ENCODE data around the gene CANT1.
A peak's percentile ranks its signal among the peaks of the same experiment; 100 is the strongest.
"Not testable (repeated sequence)": the region's sequence is repeated elsewhere in the genome, so short reads cannot be mapped to it uniquely, and the experiment has no call there.

CANT1 gene

GRCh38 chr17:79038545-79039135 lies 29.1 kb upstream of the CANT1 start:
- FAIRE-seq, result no peak
- no peak for TF ChIP-seq POLR2A (IDR thresholded peaks at IDR 0.05; ENCODE audit: low read depth, low read length)
- no peak for DNase-seq (ENCODE audit: insufficient read length, low spot score)

DNA sequence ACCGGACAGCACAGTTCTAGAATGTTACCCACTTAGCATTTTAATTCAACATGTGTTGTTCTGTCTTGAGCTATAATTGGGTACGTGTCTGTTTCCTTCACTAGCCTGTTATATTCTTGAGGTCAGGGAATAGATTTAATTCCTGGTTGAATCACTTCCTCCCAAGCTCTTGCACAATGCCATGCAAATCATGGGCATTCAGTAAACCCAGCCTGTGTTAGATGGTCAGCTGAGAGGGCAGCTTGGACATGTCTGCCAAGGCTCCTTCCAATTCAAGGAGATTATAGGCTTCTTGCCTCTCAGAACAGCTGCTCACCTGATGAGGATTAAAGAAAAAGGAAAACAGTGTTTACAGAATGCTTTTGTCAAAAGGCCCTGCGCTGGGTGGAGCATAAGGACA lies 27.0 kb upstream of the CANT1 start:
- FAIRE-seq (peak; percentile 66), DNase-seq (ENCODE audit: insufficient read length, low spot score) (peak; percentile 90)
- TF ChIP-seq POLR2A (IDR thresholded peaks at IDR 0.05; ENCODE audit: low read depth, low read length), result no peak

DNA sequence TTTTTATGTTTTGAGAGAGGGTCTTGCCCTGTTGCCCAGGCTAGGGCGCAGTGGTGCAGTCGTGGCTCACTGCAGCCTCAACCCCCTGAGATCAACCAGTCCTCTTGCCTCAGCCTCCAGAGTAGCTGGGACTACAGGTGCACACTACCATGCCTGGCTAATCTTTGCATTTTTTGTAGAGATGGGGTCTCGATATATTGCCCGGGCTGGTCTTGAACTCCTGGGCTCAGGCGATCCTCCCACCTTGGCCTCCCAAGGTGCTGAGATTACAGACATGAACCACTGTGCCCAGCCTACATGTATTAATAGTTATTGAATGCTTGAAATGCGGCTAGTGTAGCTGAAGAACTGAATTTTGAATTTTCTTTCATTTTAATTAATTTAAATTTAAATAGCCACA lies 26.6 kb upstream of the CANT1 start:
- no peak for FAIRE-seq
- DNase-seq (ENCODE audit: insufficient read length, low spot score), result no peak
- no peak for TF ChIP-seq POLR2A (IDR thresholded peaks at IDR 0.05; ENCODE audit: low read depth, low read length)

DNA sequence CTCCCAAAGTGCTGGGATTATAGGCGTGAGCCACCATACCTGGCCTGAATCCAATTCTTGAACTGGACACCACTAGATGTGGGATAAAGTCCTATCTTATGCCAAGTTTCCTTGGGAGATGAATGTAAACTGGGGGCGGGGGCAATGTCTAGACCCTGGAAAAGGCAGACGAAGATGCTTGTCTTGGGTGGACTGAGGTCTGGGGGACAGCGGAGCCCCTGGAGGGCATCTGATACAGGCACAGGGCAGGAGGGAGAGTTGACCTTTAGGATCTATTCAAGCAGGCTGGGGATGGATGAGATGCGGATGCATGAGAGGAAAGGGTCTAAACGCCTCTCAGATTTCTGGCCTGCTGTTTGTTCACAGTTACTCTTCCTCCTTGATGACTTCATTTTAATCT lies 26.1 kb upstream of the CANT1 start:
- no peak for TF ChIP-seq POLR2A (IDR thresholded peaks at IDR 0.05; ENCODE audit: low read depth, low read length)
- no peak for FAIRE-seq
- DNase-seq (ENCODE audit: insufficient read length, low spot score), result no peak

- DNase-seq (ENCODE audit: insufficient read length, low spot score) (no peak), FAIRE-seq (no peak)
- TF ChIP-seq POLR2A (IDR thresholded peaks at IDR 0.05; ENCODE audit: low read depth, low read length), result no peak
Measured at GRCh38 chr17:79034931-79035485, 25.4 kb upstream of the CANT1 start.

GRCh38 chr17:79033741-79034501 lies 24.4 kb upstream of the CANT1 start:
- FAIRE-seq (no peak), DNase-seq (ENCODE audit: insufficient read length, low spot score) (no peak)
- no peak for TF ChIP-seq POLR2A (IDR thresholded peaks at IDR 0.05; ENCODE audit: low read depth, low read length)

DNA sequence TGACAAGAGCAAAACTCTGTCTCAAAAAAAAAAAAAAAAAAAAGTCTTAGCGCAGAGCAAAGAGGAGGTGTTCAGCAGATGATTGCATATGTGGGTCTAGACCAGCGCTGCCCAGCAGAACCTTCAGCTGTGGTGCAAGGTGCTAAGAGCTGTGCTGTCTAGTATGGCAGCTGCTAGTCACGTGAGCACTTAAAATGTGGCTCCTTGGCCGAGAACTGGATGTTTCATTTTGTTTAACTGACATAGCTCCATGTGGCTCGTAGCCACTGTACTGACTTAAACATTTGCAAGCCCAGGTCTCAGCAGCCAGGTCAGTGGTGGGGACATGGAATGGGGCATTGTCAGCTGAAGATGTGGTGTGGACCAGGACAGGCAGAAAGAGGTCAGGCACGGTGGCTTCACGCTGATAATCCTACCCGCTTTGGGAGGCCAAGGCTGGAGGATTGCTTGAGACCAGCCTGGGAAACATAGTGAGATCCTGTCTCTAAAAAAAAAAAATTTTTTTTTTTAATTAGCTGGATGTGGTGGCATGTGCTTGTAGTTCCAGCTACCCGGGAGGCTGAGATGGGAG lies 23.6 kb upstream of the CANT1 start:
- DNase-seq (ENCODE audit: insufficient read length, low spot score), result no peak
- FAIRE-seq, result no peak
- no peak for TF ChIP-seq POLR2A (IDR thresholded peaks at IDR 0.05; ENCODE audit: low read depth, low read length)

DNA sequence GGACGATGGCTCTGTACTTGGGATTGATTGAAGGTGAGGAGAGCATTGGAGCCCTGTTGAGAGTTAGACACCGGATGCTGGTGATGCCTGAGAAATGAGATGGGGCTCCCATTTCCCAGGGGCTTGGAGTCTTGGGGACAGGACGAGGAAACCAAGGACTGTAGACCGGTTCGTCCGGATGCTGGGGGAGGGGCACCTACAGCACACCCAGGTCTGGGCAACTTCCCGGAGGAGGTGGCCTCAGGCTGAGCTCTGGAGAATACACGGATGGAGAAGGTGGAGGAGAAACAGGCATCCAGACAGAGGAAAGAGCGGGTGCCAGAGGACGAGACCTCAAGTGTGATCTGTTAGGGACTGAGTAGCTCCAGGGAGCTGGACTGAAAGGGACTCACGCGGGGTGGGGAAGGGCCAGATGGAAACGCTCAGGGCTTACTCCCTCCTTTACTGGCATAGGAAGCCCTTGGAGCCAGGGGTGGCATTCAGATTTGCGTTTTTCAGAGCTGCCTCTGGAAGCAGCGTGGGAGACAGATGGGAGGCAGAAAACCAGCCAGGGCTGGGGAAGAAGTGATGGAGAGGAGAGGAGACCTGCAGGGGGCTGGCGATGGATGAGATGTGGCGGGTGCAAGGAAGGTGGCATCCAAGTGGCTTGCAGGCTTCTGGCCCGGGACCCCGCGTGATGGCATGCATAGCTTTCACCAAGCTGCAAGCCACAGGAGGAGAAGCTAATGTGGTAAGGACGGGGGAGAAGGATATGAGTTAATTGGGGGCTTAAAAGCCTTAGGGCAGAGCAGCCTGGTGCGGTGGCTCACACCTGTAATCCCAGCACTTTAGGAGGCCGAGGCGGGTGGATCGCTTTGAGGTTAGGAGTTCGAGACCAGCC lies 22.7 kb upstream of the CANT1 start:
- FAIRE-seq, result no peak
- DNase-seq (ENCODE audit: insufficient read length, low spot score), result no peak
- TF ChIP-seq POLR2A (IDR thresholded peaks at IDR 0.05; ENCODE audit: low read depth, low read length), result no peak

GRCh38 chr17:79030636-79031035 lies 21.1 kb upstream of the CANT1 start:
- FAIRE-seq; DNase-seq (ENCODE audit: insufficient read length, low spot score): not testable (repeated sequence)

GRCh38 chr17:79029327-79030009 lies 19.9 kb upstream of the CANT1 start:
- TF ChIP-seq POLR2A (IDR thresholded peaks at IDR 0.05; ENCODE audit: low read depth, low read length), result no peak

GRCh38 chr17:79028496-79029326 lies 19.1 kb upstream of the CANT1 start:
- FAIRE-seq, result no peak
- no peak for DNase-seq (ENCODE audit: insufficient read length, low spot score)

More at GRCh38 chr17:79029327-79030009, 19.9 kb upstream of the CANT1 start:
- no peak for DNase-seq (ENCODE audit: insufficient read length, low spot score)
- no peak for FAIRE-seq

GRCh38 chr17:79027925-79028491 lies 18.4 kb upstream of the CANT1 start:
- FAIRE-seq, result no peak
- TF ChIP-seq POLR2A (IDR thresholded peaks at IDR 0.05; ENCODE audit: low read depth, low read length), result no peak
- DNase-seq (ENCODE audit: insufficient read length, low spot score), result peak; percentile 66

More at GRCh38 chr17:79028496-79029326, 19.1 kb upstream of the CANT1 start:
- no peak for TF ChIP-seq POLR2A (IDR thresholded peaks at IDR 0.05; ENCODE audit: low read depth, low read length)
